ENCODE measurements around the gene LURAP1L. TPM values are rescaled to one million over a fixed set of nuclear protein-coding genes. Genes with fewer than 3 reads are reported as not detected.

The LURAP1L gene
- total RNA-seq, 5 donors from 2014 or later (not counting 1 experiment from before 2014, with no cell fraction given) = not detected

GRCh38 chr9:12790883-12791282 is 16.1 kb downstream of the LURAP1L start:
- 78% methylated on average over 1 of the region's 3 CpGs for WGBS (ENCODE audit: insufficient coverage)
- Histone ChIP-seq H3K4me1 (ENCODE audit: control insufficient read depth in 1 of 2, extremely low read depth in 1 of 2, insufficient read depth in 2 of 2, low read length in 2 of 2) (no peaks in the 10 kb centered on the region), H3K9me3 (no peaks in the 10 kb centered on the region), H3K4me3 (ENCODE audit: control insufficient read depth in 1 of 2, extremely low read depth in 1 of 2, low read length in 1 of 2) (no peak overlapping the region), H3K36me3 (ENCODE audit: control insufficient read depth in 2 of 2, extremely low read depth in 1 of 2, insufficient read depth in 1 of 2, low read length in 1 of 2) (no peaks in the 10 kb centered on the region), H3K27ac (ENCODE audit: low read length) (no peak overlapping the region), H3K27me3 (replicated peaks in 1 of 2; ENCODE audit: control insufficient read depth in 2 of 2, extremely low read depth in 1 of 2, insufficient read depth in 2 of 2, low read length in 1 of 2) (no peaks in the 10 kb centered on the region)
- no peak for ATAC-seq (replicated peaks in 1 of 4)
- H3K4me3 Mint-ChIP-seq = no peak overlapping the region
- H3K27me3 Mint-ChIP-seq = no peaks in the 10 kb centered on the region
- CTCF ChIA-PET = no interaction called here
- POLR2A ChIA-PET = no interaction called here
- no peaks in the 10 kb centered on the region for H3K4me1 Mint-ChIP-seq
- peaks cover 5 to 9% (median 9%) of the 10 kb centered on the region in 3 donors for H3K9me3 Mint-ChIP-seq
- DNase-seq = no peak
- no peaks in the 10 kb centered on the region for H3K36me3 Mint-ChIP-seq
- H3K27ac Mint-ChIP-seq = no peak overlapping the region

- no CpG with 5 or more reads among the region's 2 CpGs for WGBS (ENCODE audit: insufficient coverage)
- Histone ChIP-seq H3K36me3 (ENCODE audit: control insufficient read depth in 2 of 2, extremely low read depth in 1 of 2, insufficient read depth in 1 of 2, low read length in 1 of 2) (no peaks in the 10 kb centered on the region), H3K27me3 (replicated peaks in 1 of 2; ENCODE audit: control insufficient read depth in 2 of 2, extremely low read depth in 1 of 2, insufficient read depth in 2 of 2, low read length in 1 of 2) (no peaks in the 10 kb centered on the region), H3K4me3 (ENCODE audit: control insufficient read depth in 1 of 2, extremely low read depth in 1 of 2, low read length in 1 of 2) (no peak overlapping the region), H3K27ac (ENCODE audit: low read length) (no peak overlapping the region), H3K9me3 (no peaks in the 10 kb centered on the region), H3K4me1 (ENCODE audit: control insufficient read depth in 1 of 2, extremely low read depth in 1 of 2, insufficient read depth in 2 of 2, low read length in 2 of 2) (no peaks in the 10 kb centered on the region)
- H3K27me3 Mint-ChIP-seq = no peaks in the 10 kb centered on the region
- no peak overlapping the region for H3K4me3 Mint-ChIP-seq
- ATAC-seq (replicated peaks in 1 of 4) (no peak), DNase-seq (no peak)
- no peaks in the 10 kb centered on the region for H3K4me1 Mint-ChIP-seq
- no peak overlapping the region for H3K27ac Mint-ChIP-seq
- ChIA-PET POLR2A (no interaction called here), CTCF (no interaction called here)
- no peaks in the 10 kb centered on the region for H3K36me3 Mint-ChIP-seq
- peaks cover 4 to 13% (median 7%) of the 10 kb centered on the region in 3 donors for H3K9me3 Mint-ChIP-seq
Observed at GRCh38 chr9:12794101-12794799, 19.4 kb downstream of the LURAP1L start.

GRCh38 chr9:12796601-12797000 is 21.8 kb downstream of the LURAP1L start:
- no peak overlapping the region for H3K4me3 Mint-ChIP-seq
- no peak for DNase-seq
- no peak for ATAC-seq (replicated peaks in 1 of 4)
- H3K27ac Mint-ChIP-seq = no peak overlapping the region
- CTCF ChIA-PET = no interaction called here
- no peaks in the 10 kb centered on the region for H3K4me1 Mint-ChIP-seq
- H3K36me3 ChIP-seq (ENCODE audit: control insufficient read depth in 2 of 2, extremely low read depth in 1 of 2, insufficient read depth in 1 of 2, low read length in 1 of 2) = no peaks in the 10 kb centered on the region
- H3K27ac ChIP-seq (ENCODE audit: low read length) = no peak overlapping the region
- H3K27me3 Mint-ChIP-seq = no peaks in the 10 kb centered on the region
- no peaks in the 10 kb centered on the region for H3K9me3 ChIP-seq
- no peaks in the 10 kb centered on the region for H3K36me3 Mint-ChIP-seq
- WGBS (ENCODE audit: insufficient coverage) = no CpG with 5 or more reads among the region's 1 CpG
- H3K9me3 Mint-ChIP-seq = peaks cover 0 to 8% (median 4%) of the 10 kb centered on the region in 3 donors
- H3K27me3 ChIP-seq (replicated peaks in 1 of 2; ENCODE audit: control insufficient read depth in 2 of 2, extremely low read depth in 1 of 2, insufficient read depth in 2 of 2, low read length in 1 of 2) = no peaks in the 10 kb centered on the region
- no peaks in the 10 kb centered on the region for H3K4me1 ChIP-seq (ENCODE audit: control insufficient read depth in 1 of 2, extremely low read depth in 1 of 2, insufficient read depth in 2 of 2, low read length in 2 of 2)
- H3K4me3 ChIP-seq (ENCODE audit: control insufficient read depth in 1 of 2, extremely low read depth in 1 of 2, low read length in 1 of 2) = no peak overlapping the region
- POLR2A ChIA-PET = no interaction called here

GRCh38 chr9:12797037-12797436 is 22.2 kb downstream of the LURAP1L start:
- DNase-seq (no peak), ATAC-seq (replicated peaks in 1 of 4) (no peak)
- Histone ChIP-seq H3K4me3 (ENCODE audit: control insufficient read depth in 1 of 2, extremely low read depth in 1 of 2, low read length in 1 of 2) (no peak overlapping the region), H3K36me3 (ENCODE audit: control insufficient read depth in 2 of 2, extremely low read depth in 1 of 2, insufficient read depth in 1 of 2, low read length in 1 of 2) (no peaks in the 10 kb centered on the region), H3K27ac (ENCODE audit: low read length) (no peak overlapping the region), H3K9me3 (no peaks in the 10 kb centered on the region), H3K4me1 (ENCODE audit: control insufficient read depth in 1 of 2, extremely low read depth in 1 of 2, insufficient read depth in 2 of 2, low read length in 2 of 2) (no peaks in the 10 kb centered on the region), H3K27me3 (replicated peaks in 1 of 2; ENCODE audit: control insufficient read depth in 2 of 2, extremely low read depth in 1 of 2, insufficient read depth in 2 of 2, low read length in 1 of 2) (no peaks in the 10 kb centered on the region)
- no CpG with 5 or more reads among the region's 1 CpG for WGBS (ENCODE audit: insufficient coverage)
- Mint-ChIP-seq H3K36me3 (no peaks in the 10 kb centered on the region), H3K27me3 (no peaks in the 10 kb centered on the region), H3K27ac (no peak overlapping the region), H3K4me1 (no peaks in the 10 kb centered on the region), H3K9me3 (peaks cover 0 to 4% (median 4%) of the 10 kb centered on the region in 3 donors), H3K4me3 (no peak overlapping the region)
- POLR2A ChIA-PET = no interaction called here
- CTCF ChIA-PET = no interaction called here

- H3K27me3 ChIP-seq (replicated peaks in 1 of 2; ENCODE audit: control insufficient read depth in 2 of 2, extremely low read depth in 1 of 2, insufficient read depth in 2 of 2, low read length in 1 of 2) = no peaks in the 10 kb centered on the region
- Mint-ChIP-seq H3K9me3 (peaks cover 4 to 10% (median 9%) of the 10 kb centered on the region in 3 donors), H3K27me3 (no peaks in the 10 kb centered on the region), H3K4me3 (no peak overlapping the region), H3K36me3 (no peaks in the 10 kb centered on the region), H3K4me1 (no peaks in the 10 kb centered on the region), H3K27ac (no peak overlapping the region)
- H3K27ac ChIP-seq (ENCODE audit: low read length) = no peak overlapping the region
- DNase-seq = no peak
- H3K36me3 ChIP-seq (ENCODE audit: control insufficient read depth in 2 of 2, extremely low read depth in 1 of 2, insufficient read depth in 1 of 2, low read length in 1 of 2) = no peaks in the 10 kb centered on the region
- WGBS (ENCODE audit: insufficient coverage) = no CpG with 5 or more reads among the region's 1 CpG
- H3K4me1 ChIP-seq (ENCODE audit: control insufficient read depth in 1 of 2, extremely low read depth in 1 of 2, insufficient read depth in 2 of 2, low read length in 2 of 2) = no peaks in the 10 kb centered on the region
- no peak overlapping the region for H3K4me3 ChIP-seq (ENCODE audit: control insufficient read depth in 1 of 2, extremely low read depth in 1 of 2, low read length in 1 of 2)
- ATAC-seq (replicated peaks in 1 of 4) = no peak
- ChIA-PET CTCF (no interaction called here), POLR2A (no interaction called here)
- H3K9me3 ChIP-seq = no peaks in the 10 kb centered on the region
Observed at GRCh38 chr9:12798066-12798770, 23.4 kb downstream of the LURAP1L start.

GRCh38 chr9:12801187-12801586 is 26.4 kb downstream of the LURAP1L start:
- no CpG with 5 or more reads among the region's 2 CpGs for whole genome bisulfite sequencing (ENCODE audit: insufficient coverage)
- Histone ChIP-seq H3K36me3 (ENCODE audit: control insufficient read depth in 2 of 2, extremely low read depth in 1 of 2, insufficient read depth in 1 of 2, low read length in 1 of 2) (no peaks in the 10 kb centered on the region), H3K4me3 (ENCODE audit: control insufficient read depth in 1 of 2, extremely low read depth in 1 of 2, low read length in 1 of 2) (no peak overlapping the region), H3K27ac (ENCODE audit: low read length) (no peak overlapping the region), H3K9me3 (no peaks in the 10 kb centered on the region), H3K27me3 (replicated peaks in 1 of 2; ENCODE audit: control insufficient read depth in 2 of 2, extremely low read depth in 1 of 2, insufficient read depth in 2 of 2, low read length in 1 of 2) (no peaks in the 10 kb centered on the region), H3K4me1 (ENCODE audit: control insufficient read depth in 1 of 2, extremely low read depth in 1 of 2, insufficient read depth in 2 of 2, low read length in 2 of 2) (no peaks in the 10 kb centered on the region)
- DNase-seq (no peak), ATAC-seq (replicated peaks in 1 of 4) (no peak)
- Mint-ChIP-seq H3K27me3 (no peaks in the 10 kb centered on the region), H3K4me3 (no peak overlapping the region), H3K4me1 (no peaks in the 10 kb centered on the region), H3K27ac (no peak overlapping the region), H3K36me3 (no peaks in the 10 kb centered on the region), H3K9me3 (peaks cover 9 to 10% (median 9%) of the 10 kb centered on the region in 3 donors)
- ChIA-PET POLR2A (interaction anchor here in 1 of 2 donors (0.7 kb wide), 1 partner anchor 151 kb away, joined by 5 read pairs; no protein-coding TSS in a partner anchor), CTCF (no interaction called here)
